ENCODE data around the gene RAB39A. TPM values are rescaled to one million over a fixed set of nuclear protein-coding genes. Genes with fewer than 3 reads are reported as not detected.
"Not testable (repeated sequence)": the region's sequence is repeated elsewhere in the genome, so short reads cannot be mapped to it uniquely, and the experiment has no call there.

RAB39A gene
- polyA plus RNA-seq, 1 donor from 2014 or later: 1.9 TPM

DNA sequence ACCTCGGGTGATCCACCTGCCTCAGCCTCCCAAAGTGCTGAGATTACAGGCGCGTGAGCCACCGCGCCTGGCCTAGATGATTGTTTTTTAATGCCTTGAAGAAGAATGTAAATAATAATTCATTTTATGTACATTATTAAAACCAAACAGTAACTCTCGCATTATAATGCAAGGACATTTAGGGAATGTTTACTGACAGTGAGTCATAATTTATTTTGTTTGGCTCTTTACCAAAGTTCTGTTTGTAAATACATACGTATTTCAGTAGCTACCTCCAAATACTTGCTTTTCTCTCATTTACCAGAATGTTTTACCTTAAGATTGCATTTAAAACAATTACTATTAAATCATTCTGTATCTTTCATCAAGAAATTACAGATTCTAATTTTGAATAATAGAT, 3.0 kb downstream of the RAB39A start:
- no peak overlapping the region for H3K27ac ChIP-seq (ENCODE audit: low read length)
- H3K4me2 ChIP-seq (ENCODE audit: low read length): no peak overlapping the region
- H3K36me3 ChIP-seq (ENCODE audit: insufficient read depth, low read length): no peaks in the 10 kb centered on the region
- H3K4me3 ChIP-seq (ENCODE audit: low read length): no peak overlapping the region
- TF ChIP-seq POLR2AphosphoS5 (IDR thresholded peaks at IDR 0.05) (no peak), EP300 (conservative IDR thresholded peaks at IDR 0.05; ENCODE audit: poor library complexity, severe bottlenecking) (no peak)
- no peaks in the 10 kb centered on the region for H3K79me2 ChIP-seq (replicated peaks; ENCODE audit: insufficient read depth, low read length)
- no peaks in the 10 kb centered on the region for H3K9me3 ChIP-seq (ENCODE audit: low read length)
- H4K20me1 ChIP-seq (ENCODE audit: insufficient read depth): no peaks in the 10 kb centered on the region
- no peaks in the 10 kb centered on the region for H3K9me2 ChIP-seq (ENCODE audit: insufficient read depth, low read length)
- H2AFZ ChIP-seq (ENCODE audit: low read depth, low read length): no peak overlapping the region
- H3K9ac ChIP-seq (ENCODE audit: low read length): no peak overlapping the region
- H3F3A ChIP-seq (ENCODE audit: insufficient read depth, low read length, poor library complexity, severe bottlenecking): no peaks in the 10 kb centered on the region
- no peaks in the 10 kb centered on the region for H3K27me3 ChIP-seq (ENCODE audit: insufficient read depth, low read depth, low read length)

DNA sequence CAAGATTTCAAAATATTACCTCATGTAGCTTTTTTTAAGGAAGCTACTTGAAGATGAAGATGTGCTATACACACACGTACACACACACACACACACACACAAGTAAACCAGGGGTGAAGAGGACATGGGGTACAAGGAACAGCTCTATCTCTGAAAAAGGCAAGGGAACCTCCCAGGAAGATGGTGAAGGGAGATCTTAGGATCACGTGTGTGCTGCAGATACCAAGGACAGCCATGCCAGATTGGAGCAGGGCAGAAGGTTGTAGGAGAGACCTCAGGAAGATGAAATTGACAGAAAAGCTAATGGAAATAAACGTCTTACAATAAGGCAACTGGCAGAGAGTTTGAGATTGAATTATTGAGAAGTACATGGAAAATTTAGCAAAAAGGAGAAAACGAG, 19.7 kb downstream of the RAB39A start:
- H3K4me2 ChIP-seq (ENCODE audit: low read length): no peak overlapping the region
- no peaks in the 10 kb centered on the region for H3K9me2 ChIP-seq (ENCODE audit: insufficient read depth, low read length)
- H3K79me2 ChIP-seq (replicated peaks; ENCODE audit: insufficient read depth, low read length): no peaks in the 10 kb centered on the region
- H3K36me3 ChIP-seq (ENCODE audit: insufficient read depth, low read length): no peaks in the 10 kb centered on the region
- H3K4me3 ChIP-seq (ENCODE audit: low read length): no peak overlapping the region
- H3K27ac ChIP-seq (ENCODE audit: low read length): no peak overlapping the region
- no peaks in the 10 kb centered on the region for H3K9me3 ChIP-seq (ENCODE audit: low read length)
- H4K20me1 ChIP-seq (ENCODE audit: insufficient read depth): no peaks in the 10 kb centered on the region
- H3K9ac ChIP-seq (ENCODE audit: low read length): no peak overlapping the region
- no peak overlapping the region for H2AFZ ChIP-seq (ENCODE audit: low read depth, low read length)
- TF ChIP-seq EZH2 (IDR thresholded peaks at IDR 0.05; ENCODE audit: borderline replicate concordance, insufficient read depth, low read length, poor library complexity, severe bottlenecking) (no peak), MXI1 (conservative IDR thresholded peaks at IDR 0.05; ENCODE audit: poor library complexity, severe bottlenecking) (no peak), POLR2AphosphoS5 (IDR thresholded peaks at IDR 0.05) (no peak), RAD21 (conservative IDR thresholded peaks at IDR 0.05) (no peak), EP300 (conservative IDR thresholded peaks at IDR 0.05; ENCODE audit: poor library complexity, severe bottlenecking) (no peak), TAF1 (IDR thresholded peaks at IDR 0.05; ENCODE audit: low read depth) (no peak), SMC3 (conservative IDR thresholded peaks at IDR 0.05; ENCODE audit: poor library complexity) (no peak)
- TF ChIP-seq, protein P1, sequence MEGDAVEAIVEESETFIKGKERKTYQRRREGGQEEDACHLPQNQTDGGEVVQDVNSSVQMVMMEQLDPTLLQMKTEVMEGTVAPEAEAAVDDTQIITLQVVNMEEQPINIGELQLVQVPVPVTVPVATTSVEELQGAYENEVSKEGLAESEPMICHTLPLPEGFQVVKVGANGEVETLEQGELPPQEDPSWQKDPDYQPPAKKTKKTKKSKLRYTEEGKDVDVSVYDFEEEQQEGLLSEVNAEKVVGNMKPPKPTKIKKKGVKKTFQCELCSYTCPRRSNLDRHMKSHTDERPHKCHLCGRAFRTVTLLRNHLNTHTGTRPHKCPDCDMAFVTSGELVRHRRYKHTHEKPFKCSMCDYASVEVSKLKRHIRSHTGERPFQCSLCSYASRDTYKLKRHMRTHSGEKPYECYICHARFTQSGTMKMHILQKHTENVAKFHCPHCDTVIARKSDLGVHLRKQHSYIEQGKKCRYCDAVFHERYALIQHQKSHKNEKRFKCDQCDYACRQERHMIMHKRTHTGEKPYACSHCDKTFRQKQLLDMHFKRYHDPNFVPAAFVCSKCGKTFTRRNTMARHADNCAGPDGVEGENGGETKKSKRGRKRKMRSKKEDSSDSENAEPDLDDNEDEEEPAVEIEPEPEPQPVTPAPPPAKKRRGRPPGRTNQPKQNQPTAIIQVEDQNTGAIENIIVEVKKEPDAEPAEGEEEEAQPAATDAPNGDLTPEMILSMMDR (IDR thresholded peaks at IDR 0.05; ENCODE audit: poor library complexity, severe bottlenecking): no peak
- TF ChIP-seq, protein P2, sequence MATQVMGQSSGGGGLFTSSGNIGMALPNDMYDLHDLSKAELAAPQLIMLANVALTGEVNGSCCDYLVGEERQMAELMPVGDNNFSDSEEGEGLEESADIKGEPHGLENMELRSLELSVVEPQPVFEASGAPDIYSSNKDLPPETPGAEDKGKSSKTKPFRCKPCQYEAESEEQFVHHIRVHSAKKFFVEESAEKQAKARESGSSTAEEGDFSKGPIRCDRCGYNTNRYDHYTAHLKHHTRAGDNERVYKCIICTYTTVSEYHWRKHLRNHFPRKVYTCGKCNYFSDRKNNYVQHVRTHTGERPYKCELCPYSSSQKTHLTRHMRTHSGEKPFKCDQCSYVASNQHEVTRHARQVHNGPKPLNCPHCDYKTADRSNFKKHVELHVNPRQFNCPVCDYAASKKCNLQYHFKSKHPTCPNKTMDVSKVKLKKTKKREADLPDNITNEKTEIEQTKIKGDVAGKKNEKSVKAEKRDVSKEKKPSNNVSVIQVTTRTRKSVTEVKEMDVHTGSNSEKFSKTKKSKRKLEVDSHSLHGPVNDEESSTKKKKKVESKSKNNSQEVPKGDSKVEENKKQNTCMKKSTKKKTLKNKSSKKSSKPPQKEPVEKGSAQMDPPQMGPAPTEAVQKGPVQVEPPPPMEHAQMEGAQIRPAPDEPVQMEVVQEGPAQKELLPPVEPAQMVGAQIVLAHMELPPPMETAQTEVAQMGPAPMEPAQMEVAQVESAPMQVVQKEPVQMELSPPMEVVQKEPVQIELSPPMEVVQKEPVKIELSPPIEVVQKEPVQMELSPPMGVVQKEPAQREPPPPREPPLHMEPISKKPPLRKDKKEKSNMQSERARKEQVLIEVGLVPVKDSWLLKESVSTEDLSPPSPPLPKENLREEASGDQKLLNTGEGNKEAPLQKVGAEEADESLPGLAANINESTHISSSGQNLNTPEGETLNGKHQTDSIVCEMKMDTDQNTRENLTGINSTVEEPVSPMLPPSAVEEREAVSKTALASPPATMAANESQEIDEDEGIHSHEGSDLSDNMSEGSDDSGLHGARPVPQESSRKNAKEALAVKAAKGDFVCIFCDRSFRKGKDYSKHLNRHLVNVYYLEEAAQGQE (IDR thresholded peaks at IDR 0.05; ENCODE audit: borderline replicate concordance): no peak
- H3F3A ChIP-seq (ENCODE audit: insufficient read depth, low read length, poor library complexity, severe bottlenecking): no peaks in the 10 kb centered on the region
- no peaks in the 10 kb centered on the region for H3K27me3 ChIP-seq (ENCODE audit: insufficient read depth, low read depth, low read length)

DNA sequence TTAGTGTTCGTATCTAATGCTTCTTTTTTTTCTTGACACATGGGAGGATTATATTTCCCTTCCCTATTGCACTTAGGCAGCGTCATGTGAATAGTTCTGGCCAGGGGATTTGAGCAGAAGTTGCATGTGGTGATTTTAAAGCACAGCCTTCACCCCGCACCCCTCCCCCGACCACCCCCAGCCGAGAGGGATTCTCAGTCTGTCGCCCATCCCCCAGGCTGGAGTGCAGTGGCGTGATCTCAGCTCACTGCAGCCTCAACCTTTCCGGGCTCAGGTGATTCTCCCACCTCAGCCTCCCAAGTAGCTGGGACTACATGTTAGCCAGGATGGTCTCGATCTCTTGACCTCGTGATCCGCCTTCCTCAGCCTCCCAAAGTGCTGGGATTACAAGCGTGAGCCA, 20.1 kb downstream of the RAB39A start:
- not testable (repeated sequence) for H3K9me3 ChIP-seq (ENCODE audit: low read length); H3K27ac ChIP-seq (ENCODE audit: low read length); H3K9me2 ChIP-seq (ENCODE audit: insufficient read depth, low read length); H3K9ac ChIP-seq (ENCODE audit: low read length); H3K4me3 ChIP-seq (ENCODE audit: low read length); H4K20me1 ChIP-seq (ENCODE audit: insufficient read depth); H2AFZ ChIP-seq (ENCODE audit: low read depth, low read length); H3K79me2 ChIP-seq (replicated peaks; ENCODE audit: insufficient read depth, low read length); H3K27me3 ChIP-seq (ENCODE audit: insufficient read depth, low read depth, low read length); H3K36me3 ChIP-seq (ENCODE audit: insufficient read depth, low read length); H3K4me2 ChIP-seq (ENCODE audit: low read length); H3F3A ChIP-seq (ENCODE audit: insufficient read depth, low read length, poor library complexity, severe bottlenecking)

All from neural cell (in vitro differentiated cells).